Stimulated activated CD4-positive, alpha-beta T cell treated with anti-CD3 and anti-CD28 coated beads, Interleukin-1b, Interleukin-23, amount 100 ng/mL, for 4 hours (primary cell): ENCODE results near the gene ACLY.
"Not testable (repeated sequence)": the region's sequence is repeated elsewhere in the genome, so short reads cannot be mapped to it uniquely, and the experiment has no call there.

Experiments used
- DNase-seq, 2 donors: peaks; one replicate each; pipeline ENCODE4 v3.0.0-alpha.2; 2020; ENCODE audit warnings: low read depth in 2 of 2

The ACLY gene

GRCh38 chr17:41873559-41874292 is 45.0 kb downstream of the ACLY start:
- no peak for DNase-seq

GRCh38 chr17:41871789-41872188 is 47.0 kb downstream of the ACLY start:
- no peak for DNase-seq

- DNase-seq = no peak
These were observed 48.1 kb downstream of the ACLY start for GRCh38 chr17:41870627-41871026.

- no peak for DNase-seq
These were observed 48.7 kb downstream of the ACLY start for GRCh38 chr17:41870097-41870496.

- DNase-seq = no peak
These were observed 49.3 kb downstream of the ACLY start for GRCh38 chr17:41869426-41869825.

GRCh38 chr17:41868568-41868967 is 50.2 kb downstream of the ACLY start:
- DNase-seq = no peak

- no peak for DNase-seq
These were observed 53.2 kb downstream of the ACLY start for GRCh38 chr17:41865596-41865893.

- peak; percentile 79 to 85 for DNase-seq
These were observed 53.7 kb downstream of the ACLY start, which contains the start of gene KLHL11 for GRCh38 chr17:41864836-41865595. Gene KLHL11 (minus strand): TSS chr17:41865423. CDS start chr17:41865370, 53 bp downstream.

GRCh38 chr17:41864498-41864835 is 54.3 kb downstream of the ACLY start:
- peak in 1 of 2 donors; percentile 46 for DNase-seq

- no peak for DNase-seq
These were observed 55.5 kb downstream of the ACLY start for GRCh38 chr17:41863074-41863848.

GRCh38 chr17:41860254-41860931 is 58.4 kb downstream of the ACLY start:
- DNase-seq = no peak

GRCh38 chr17:41851382-41851781 is 67.4 kb downstream of the ACLY start:
- not testable (repeated sequence) for DNase-seq

- no peak for DNase-seq
These were observed 69.3 kb downstream of the ACLY start for GRCh38 chr17:41849251-41849990.

- no peak for DNase-seq
These were observed 70.0 kb downstream of the ACLY start for GRCh38 chr17:41848788-41849187.

GRCh38 chr17:41844971-41845370 is 73.8 kb downstream of the ACLY start:
- no peak for DNase-seq

GRCh38 chr17:41840781-41841180 is 78.0 kb downstream of the ACLY start:
- DNase-seq = not testable (repeated sequence)

- DNase-seq = not testable (repeated sequence)
These were observed 79.3 kb downstream of the ACLY start for GRCh38 chr17:41839448-41839847.

- no peak for DNase-seq
These were observed 80.8 kb downstream of the ACLY start, which contains the start of gene KLHL10 for GRCh38 chr17:41837761-41838538. Gene KLHL10 (plus strand): TSS chr17:41837825. CDS start chr17:41837933, 108 bp downstream.

GRCh38 chr17:41836550-41837196 is 82.1 kb downstream of the ACLY start:
- DNase-seq = no peak
